Heart left ventricle (tissue), 13 donors: Measurements from ENCODE around the gene CX3CL1.

Source experiments
- CTCF ChIP-seq, 12 donors: fragments of 200-600 bp; sonication (generic) in 4 of 12; IDR thresholded peaks; one replicate each; pipeline versions ENCODE4 v1.5.0 to v1.8.0; 2018 to 2022; ENCODE audit warnings: antibody characterized with exemption in 12 of 12, mild to moderate bottlenecking in 5 of 12
- POLR2A ChIP-seq, 2 donors: fragments of 450-650 bp; IDR thresholded peaks; one replicate each; pipeline ENCODE4 v1.6.1; 2017; ENCODE audit warnings: antibody characterized with exemption in 2 of 2, mild to moderate bottlenecking in 2 of 2, moderate library complexity in 2 of 2
- donor health status: ischemic (EF 13 %, LVEDD 7.1; RV severe dilation, severe dysfunction).
- donor health status: DM: no; HTN: yes; CAD: no.
- donor health status: DM: no; HTN: no; CAD: no.
- donor health status: ischemic (EF 25% LVEDD 6.9; RV normal size, moderate dysfunction).
- donor health status: ischemic (EF 25% LVEDD 5.7; RV mildly dilated, moderate dysfunction).
- donor health status: ischemic (EF 35%, LVEDD 5.7; RV mildly dilated, moderate dysfunction).
- donor health status: nonischemic (EF 11% LVEDD 7.7; RV severe dilation, severe dysfunction).
- donor health status: DM: yes; HTN: yes; CAD: no.
- donor health status: PGD.
- donor health status: ischemic (EF 29% LVEDD 5.4; RV normal size, mild dysfunction).
- donor health status: nonischemic (EF 23%, LVEDD 6.1; RV moderate dilation, normal function).

- TF ChIP-seq POLR2A (IDR thresholded peaks at IDR 0.05): no peak
- no peak for TF ChIP-seq CTCF (IDR thresholded peaks at IDR 0.05)
These were observed 61.7 kb downstream of the CX3CL1 start for GRCh38 chr16:57434003-57434402.
